Stimulated activated CD4-positive, alpha-beta T cell treated with anti-CD3 and anti-CD28 coated beads, Interleukin-1b, Interleukin-23, amount 100 ng/mL, for 4 hours (primary cell): Measurements from ENCODE around the gene MACROD2.

ENCODE experiments used
- DNase-seq, 2 donors: peaks; one replicate each; pipeline ENCODE4 v3.0.0-alpha.2; 2020; ENCODE audit warnings: low read depth in 2 of 2

Gene MACROD2

GRCh38 chr20:14525426-14525825, 530.1 kb downstream of the MACROD2 start:
- DNase-seq = no peak

GRCh38 chr20:14526891-14527290, 531.6 kb downstream of the MACROD2 start:
- no peak for DNase-seq

GRCh38 chr20:14531786-14532185, 536.5 kb downstream of the MACROD2 start:
- DNase-seq = no peak

DNA sequence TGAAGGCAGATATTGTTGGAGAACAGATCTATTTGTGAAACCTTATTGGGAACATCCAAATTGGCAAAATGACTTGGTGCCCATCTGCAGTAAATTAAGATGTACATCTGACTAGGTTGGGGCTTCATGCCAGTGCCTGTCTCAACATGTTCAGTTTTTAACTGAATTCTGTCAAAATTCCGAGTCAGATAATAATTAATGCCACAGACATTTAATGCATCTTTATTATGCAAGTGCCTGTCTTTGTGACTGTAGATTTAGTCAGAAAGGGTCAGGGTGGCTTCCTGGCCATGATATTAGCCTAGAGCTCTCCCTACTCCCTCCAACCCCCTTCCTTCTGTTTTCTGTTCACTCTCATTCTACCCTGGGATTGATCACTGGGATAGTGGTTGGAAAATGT, 541.4 kb downstream of the MACROD2 start:
- no peak for DNase-seq

- DNase-seq = no peak
Observed at GRCh38 chr20:14538433-14538832, 543.1 kb downstream of the MACROD2 start.

- DNase-seq = no peak
Observed at GRCh38 chr20:14543040-14543439, 547.7 kb downstream of the MACROD2 start.

DNA sequence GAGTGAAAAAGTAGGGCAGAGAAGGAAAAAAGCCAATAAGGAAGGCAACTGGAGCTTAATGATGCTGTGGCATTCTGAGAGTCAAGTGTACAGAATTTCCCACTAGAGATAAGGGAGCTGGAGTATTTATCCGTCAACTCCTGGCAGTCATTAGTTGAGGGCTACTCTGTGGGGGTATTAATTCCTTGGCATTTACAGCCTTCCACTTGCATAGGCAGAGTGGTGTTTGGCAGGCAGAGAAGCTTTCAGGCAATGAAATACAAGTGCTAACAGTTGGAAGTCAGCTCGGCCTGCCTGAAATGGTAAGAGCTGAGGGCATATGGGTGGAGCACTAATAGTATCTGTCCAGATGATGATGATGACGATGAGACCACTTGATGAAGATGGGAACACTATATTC, 549.4 kb downstream of the MACROD2 start:
- DNase-seq = no peak

- DNase-seq = no peak
Observed at GRCh38 chr20:14550655-14551054, 555.3 kb downstream of the MACROD2 start.

GRCh38 chr20:14553774-14554534, 558.6 kb downstream of the MACROD2 start:
- no peak for DNase-seq

DNA sequence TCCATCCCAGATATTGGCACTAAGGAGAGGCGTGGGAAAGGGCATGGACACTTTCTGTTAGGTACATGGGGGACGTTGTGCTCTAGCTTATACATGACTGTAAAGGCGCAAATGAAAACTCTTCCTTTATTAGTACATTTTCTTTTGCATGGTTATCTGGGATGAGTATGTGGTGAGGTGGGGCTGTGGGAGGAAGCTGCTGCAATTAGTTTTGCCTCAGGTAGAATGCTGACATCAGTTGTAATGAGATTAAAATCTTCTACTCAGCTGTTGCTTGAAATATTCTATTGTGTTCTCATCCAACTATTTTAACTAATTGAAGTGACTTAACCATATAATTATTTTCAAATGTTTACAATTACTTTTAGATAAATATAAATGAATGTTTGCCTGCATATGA, 560.4 kb downstream of the MACROD2 start:
- DNase-seq = no peak

- no peak for DNase-seq
Observed at GRCh38 chr20:14556206-14556605, 560.9 kb downstream of the MACROD2 start.

DNA sequence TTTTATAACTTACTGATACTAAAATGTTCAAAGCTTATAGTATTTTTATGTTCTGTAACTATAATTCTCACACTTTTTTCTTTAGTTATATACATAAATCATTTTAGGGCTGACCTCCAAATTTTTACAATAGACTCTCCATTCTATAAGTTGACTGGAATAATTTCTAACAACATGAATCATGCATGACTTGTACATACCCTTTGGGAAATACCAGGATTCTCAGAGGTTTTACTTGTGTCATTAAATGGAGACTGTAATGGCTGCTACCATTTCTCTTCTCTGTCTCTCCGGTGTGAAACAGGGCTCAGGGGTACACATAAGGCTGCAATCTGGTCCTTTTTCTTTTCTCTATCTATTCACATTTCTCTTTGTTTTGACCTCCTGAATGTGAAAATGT, 564.3 kb downstream of the MACROD2 start:
- DNase-seq = no peak

DNA sequence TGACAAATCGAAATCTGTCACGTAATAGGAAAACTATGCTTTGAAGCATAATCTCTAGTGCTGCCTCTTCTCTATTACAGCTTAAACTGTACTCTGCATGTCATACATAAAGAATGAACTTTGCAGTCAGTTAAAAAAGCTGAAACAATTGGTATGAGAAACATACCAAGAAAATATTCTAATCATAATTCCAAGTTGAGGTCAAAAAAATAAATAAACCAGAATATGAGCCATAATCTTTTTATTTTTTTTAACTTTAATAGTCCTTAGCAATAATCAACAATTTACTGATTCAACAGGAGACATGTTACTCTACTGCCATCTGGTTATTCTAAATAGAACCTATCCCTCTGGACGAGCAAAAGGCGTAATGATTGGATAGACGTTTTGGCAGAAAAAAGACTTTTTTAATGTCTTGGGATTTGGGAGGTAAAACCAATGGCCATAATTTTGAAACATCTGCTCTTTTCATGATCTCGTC, 566.5 kb downstream of the MACROD2 start:
- no peak for DNase-seq

DNA sequence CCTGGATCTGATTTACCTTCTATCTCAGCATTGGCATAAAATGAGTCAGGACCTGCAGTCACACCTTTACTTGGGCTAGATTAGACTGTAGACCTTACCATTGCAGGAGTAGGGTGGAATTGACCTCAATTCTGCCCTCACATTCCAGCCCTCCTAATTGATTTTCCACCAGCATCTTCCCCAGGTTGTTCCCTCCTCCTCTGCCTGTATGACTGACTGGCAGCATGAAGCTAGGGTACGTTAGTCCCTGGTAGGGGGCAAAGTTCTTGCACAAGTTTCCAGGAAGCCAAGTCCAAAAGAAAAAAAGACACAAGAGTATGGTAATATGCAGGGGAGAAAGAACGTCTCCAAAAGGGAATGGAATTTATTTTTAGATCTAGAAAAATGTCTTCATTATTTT, 567.7 kb downstream of the MACROD2 start:
- DNase-seq = no peak

- DNase-seq = no peak
Observed at GRCh38 chr20:14566505-14566904, 571.2 kb downstream of the MACROD2 start.

GRCh38 chr20:14568225-14568624, 572.9 kb downstream of the MACROD2 start:
- DNase-seq = no peak

DNA sequence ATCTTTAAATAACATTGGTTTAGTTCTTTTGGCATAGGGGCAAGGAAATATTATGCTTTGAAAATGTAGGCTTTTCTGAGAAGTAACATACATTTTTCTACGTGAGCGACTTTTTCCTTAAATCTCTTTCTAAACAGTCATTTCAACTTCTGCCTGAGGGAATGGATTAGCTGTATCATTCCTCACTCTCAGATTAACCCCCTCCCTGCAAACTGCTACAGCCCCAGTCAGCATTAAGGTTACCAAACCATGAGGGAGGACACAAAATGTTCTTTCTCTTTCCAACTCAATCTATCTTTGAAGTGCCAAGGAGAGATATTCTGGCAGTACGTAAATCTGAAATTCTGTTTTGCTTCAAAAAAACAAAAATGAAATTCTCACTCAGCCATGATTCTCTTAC, 573.4 kb downstream of the MACROD2 start:
- no peak for DNase-seq

- no peak for DNase-seq
Observed at GRCh38 chr20:14569641-14570040, 574.3 kb downstream of the MACROD2 start.

DNA sequence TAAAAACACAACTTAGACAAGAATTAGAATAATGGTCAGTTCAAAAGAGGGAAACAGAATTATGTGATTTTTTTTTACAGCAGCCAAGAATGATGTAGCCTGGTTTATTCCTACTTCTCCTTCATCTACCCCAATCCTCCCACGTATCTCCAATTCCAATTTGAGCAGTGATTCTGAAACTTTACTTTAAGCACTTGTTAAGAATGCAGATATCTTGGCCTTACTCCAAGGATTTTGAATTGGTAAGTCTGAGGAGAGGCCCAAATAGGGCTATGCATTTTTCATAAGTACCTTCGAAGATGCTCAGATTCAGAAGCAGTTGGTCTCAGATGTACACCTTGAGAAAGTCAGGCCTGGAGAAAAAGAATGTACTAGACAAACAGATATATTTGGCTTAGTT, 575.5 kb downstream of the MACROD2 start:
- no peak for DNase-seq

DNA sequence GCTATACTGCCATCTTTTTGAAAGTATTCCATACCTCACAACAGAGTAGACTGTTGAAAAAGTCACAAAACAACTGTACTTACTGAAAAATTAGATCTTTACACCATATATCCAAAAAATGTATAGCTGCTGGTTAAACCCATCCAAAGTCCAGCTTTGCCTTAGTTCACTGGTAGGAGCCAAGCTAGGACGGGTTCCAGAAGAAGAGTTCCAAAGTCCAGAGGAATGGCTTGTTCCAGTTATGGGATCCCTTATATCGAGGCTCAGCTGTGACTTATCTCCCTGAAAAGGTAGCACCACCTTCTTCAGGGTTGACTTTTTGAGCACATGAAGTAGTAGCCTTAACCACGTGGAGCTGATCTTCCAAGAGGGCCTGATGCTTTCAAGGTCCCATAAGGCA, 578.4 kb downstream of the MACROD2 start:
- DNase-seq = no peak

GRCh38 chr20:14576196-14576877, 581.0 kb downstream of the MACROD2 start:
- DNase-seq = no peak

- DNase-seq = no peak
Observed at GRCh38 chr20:14580418-14581074, 585.2 kb downstream of the MACROD2 start.

DNA sequence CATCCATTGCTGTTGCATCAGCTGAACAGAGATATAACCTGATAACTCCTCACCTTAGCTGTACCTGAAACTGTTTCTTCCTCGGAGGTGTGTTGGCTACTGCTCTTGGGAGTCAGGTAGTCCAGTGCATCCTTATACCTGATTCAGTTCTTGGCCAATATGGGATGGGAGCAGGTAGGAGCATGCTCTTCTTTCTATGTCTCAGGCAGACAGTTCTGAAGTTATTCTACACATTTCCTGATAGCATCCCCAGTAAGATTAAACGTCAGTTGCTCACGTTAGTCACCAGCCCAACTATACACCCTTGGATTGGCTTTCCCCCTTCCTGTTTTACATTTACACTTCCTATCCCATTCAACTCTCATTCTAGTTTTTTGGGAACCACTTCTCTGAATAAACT, 586.4 kb downstream of the MACROD2 start:
- DNase-seq = no peak
